HG03342 (cell line): ENCODE measurements around the gene NDFIP1.

Experiments used
- ATAC-seq: cut with Tn5 transposase; IDR thresholded peaks from one replicate; pipeline ENCODE4 v1.9.1; 2021; ENCODE audit warnings: mild to moderate bottlenecking, moderate library complexity; ENCODE audit not compliant: unreplicated experiment

Gene NDFIP1

GRCh38 chr5:142117579-142118151, 9.1 kb downstream of the NDFIP1 start:
- no peak for ATAC-seq

DNA sequence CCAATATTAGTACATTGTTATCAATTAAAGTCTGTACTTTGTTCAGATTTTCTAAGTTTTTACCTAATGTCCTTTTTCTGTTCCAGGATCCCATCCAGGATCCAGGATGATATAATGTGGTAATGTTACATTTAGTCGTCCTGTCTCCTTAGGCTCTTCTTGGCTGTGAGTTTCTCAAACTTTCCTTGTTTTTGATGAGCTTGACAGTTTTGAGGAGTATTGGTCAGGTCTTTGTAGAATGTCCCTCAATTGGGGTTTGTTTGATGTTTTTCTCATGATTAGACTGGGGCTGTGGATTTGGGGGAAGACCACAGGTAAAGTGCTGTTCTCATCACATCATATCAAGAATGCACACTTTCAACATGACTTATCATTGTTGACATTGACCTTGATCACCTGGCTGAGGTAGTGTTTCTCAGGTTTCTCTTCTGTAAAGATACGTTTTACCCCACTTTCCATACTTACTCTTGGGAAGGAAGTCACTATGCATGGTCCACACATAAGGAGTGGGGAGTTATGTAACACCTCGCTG, 9.6 kb downstream of the NDFIP1 start:
- no peak for ATAC-seq

- no peak for ATAC-seq
Observed at GRCh38 chr5:142119051-142119625, 10.6 kb downstream of the NDFIP1 start.

DNA sequence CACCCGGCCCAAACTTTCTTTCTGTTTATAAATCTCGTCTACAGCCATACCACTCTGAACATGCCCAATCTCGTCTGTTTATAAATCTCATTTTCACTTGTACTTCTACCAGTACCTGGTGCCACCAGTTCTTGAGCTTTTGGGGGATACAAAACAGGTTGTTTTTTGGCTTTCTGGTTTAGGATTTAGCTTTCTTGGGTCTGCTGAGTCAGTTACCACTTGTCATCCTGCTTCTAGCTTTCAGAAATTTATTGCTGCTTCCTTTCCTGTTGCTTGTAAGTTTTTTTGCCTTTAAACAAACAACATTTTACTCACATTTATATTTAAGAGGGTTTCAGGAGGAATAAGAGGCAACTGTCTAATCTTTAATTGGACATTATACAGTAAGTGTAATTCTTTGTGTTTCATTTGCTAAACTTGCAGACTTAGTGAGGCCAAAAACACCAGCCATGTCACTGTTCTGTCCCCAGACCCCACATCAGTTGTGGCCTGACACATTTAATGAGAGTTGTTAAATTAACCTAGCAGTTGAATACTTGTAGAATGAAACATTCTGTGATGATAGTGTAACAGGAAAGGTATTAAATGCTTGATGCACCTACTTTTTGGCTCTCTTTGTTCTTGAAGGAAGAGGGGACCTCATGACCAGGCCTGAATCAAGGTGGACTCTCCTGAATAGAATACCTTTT, 11.8 kb downstream of the NDFIP1 start:
- ATAC-seq: no peak

- ATAC-seq: no peak
Observed at GRCh38 chr5:142122121-142122520, 13.5 kb downstream of the NDFIP1 start.

- no peak for ATAC-seq
Observed at GRCh38 chr5:142125378-142125777, 16.8 kb downstream of the NDFIP1 start.

DNA sequence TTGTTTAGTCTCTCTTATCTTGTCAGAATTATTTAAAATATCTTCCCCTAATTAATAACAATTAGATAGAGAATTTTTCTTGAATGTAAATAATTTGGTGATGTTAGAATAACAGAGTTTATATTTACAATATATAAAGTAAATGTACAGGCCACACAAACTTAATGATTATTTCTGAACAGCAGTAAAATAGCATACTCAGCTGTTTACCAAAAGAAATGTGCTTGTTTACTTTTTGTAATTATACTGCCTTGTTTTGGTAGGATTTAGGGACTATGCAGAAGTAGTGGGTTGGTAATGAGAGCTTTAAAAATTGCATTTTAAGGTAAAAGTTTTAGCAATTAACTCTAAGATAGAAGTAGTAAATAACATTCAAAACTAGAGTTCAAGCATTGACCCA, 17.4 kb downstream of the NDFIP1 start:
- no peak for ATAC-seq

GRCh38 chr5:142128675-142129208, 20.2 kb downstream of the NDFIP1 start:
- ATAC-seq: no peak

- no peak for ATAC-seq
Observed at GRCh38 chr5:142129446-142130066, 21.0 kb downstream of the NDFIP1 start.

- no peak for ATAC-seq
Observed at GRCh38 chr5:142131394-142131793, 22.8 kb downstream of the NDFIP1 start.

DNA sequence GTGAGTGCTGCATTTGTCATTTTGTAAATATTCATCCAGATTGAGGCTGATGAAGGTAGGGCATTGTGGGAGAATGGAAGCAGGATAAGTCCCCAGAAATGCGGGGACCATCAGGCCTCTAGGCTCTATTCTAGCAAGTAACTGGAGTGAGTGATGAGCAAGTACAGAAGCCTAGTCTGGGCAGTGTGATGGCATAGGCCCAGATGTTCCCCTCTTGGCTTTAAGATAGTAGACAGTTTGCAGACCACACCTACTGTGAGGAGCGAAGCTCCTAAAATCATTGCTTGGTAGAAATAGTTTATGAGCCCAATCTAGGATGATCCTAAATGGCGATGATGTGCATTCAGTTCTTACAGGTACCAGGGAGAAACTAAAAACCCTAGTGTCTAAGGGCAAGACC, 24.3 kb downstream of the NDFIP1 start:
- ATAC-seq: no peak

- no peak for ATAC-seq
Observed at GRCh38 chr5:142133330-142134206, 25.0 kb downstream of the NDFIP1 start.

DNA sequence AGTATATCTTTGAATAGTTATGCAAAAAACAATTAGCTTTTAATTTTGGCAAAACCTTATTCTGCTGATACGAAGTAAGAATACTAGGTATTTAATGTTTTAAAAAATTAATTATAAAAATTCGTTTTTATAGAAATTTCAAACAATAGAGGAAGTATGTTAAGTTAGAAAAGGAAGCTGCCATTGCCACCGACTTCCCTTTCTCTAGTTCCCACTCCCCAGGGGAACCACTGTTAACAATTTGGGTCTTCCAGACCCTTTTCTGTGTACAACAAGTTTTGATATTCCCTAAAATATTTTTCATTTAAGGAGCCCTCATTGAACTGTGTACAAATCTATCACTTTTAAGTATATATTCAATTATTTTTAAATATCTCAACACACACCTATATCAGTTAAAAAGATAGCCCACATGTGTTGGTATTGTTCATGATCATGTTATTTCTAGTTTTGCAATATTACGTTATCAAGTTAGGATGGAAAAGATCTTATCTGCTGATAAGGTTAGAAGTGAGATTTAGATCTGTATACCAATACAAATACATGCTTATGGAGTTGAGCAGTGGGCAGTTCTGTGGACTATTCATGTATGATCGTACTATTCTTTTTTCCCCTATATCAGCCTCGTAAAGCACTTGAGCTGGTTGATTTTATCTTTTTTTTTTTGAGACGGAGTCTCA, 25.9 kb downstream of the NDFIP1 start:
- ATAC-seq: no peak

DNA sequence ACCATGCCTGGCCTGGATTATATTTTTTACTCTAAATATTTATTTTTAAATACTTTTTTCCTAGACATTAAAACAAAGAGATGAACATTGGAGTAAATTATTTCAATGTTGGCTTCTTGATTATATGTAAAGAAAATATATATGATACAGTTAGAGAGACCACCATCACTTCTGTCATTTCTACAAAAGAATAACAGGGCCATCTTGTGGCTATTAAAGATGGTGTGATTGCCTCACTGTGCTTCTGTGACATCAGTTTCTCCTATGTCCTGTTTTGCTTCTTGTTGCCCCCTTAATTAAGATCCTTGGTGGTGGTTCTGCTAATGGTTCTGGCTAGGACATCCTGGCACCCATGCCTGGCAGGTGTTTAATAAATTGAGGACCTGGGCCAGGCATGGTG, 32.9 kb downstream of the NDFIP1 start:
- ATAC-seq: no peak

DNA sequence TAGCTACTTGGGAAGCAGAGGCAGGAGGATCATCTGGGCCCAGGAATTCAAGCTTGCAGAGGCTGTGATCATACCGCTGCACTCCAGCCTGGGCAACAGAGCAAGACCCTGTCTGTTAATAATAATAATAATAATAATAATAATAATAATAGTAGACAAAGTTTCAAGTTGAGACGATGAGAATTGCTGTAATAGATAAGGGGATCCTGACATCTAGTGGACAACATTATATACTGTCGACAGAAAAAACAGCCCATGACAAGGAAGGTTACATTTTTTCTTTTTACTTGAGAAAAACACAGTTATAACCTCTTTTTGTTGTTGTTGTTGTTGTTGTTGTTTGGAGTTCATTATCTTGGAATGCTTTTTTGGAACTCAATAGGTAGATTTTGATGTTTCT, 35.3 kb downstream of the NDFIP1 start:
- ATAC-seq: no peak

DNA sequence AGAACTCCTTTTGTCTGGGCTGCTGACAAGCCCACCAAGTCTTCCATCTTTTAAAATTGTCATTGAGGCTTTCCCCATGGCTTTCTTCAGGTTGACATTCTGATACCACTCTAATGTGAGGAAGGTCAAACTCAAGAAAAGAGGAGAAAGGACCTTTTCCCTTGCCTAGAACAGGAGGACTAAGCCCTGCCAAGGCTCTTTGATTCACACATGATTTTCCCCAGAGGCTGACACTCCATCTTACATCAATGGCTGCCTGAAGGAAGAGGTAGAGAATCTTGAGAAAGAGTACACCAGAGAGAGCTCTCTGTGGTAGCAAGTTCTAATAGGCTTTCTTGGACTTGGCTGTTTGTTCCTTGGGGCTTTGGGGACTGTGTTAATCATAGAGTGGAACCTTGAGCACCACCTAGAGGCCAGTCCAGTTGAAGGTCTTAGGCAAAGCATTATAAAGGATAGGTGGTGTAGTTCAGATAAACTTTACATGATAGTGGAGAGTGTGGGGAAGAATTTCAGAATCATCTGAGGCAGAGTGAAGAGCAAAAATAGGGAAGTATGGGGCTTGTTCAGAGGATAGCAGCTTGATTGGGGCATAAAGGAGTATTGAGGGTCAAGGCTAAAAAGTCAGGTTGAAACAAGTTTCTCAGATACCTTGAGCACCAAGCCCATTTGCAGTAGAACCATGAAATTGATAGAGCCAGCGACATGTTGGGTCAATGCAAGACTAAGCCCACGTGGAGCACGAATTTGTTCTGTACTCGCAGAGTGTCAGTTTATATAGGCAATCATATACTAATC, 36.7 kb downstream of the NDFIP1 start:
- ATAC-seq: peak; percentile 81

GRCh38 chr5:142149363-142149762, 40.8 kb downstream of the NDFIP1 start:
- no peak for ATAC-seq

DNA sequence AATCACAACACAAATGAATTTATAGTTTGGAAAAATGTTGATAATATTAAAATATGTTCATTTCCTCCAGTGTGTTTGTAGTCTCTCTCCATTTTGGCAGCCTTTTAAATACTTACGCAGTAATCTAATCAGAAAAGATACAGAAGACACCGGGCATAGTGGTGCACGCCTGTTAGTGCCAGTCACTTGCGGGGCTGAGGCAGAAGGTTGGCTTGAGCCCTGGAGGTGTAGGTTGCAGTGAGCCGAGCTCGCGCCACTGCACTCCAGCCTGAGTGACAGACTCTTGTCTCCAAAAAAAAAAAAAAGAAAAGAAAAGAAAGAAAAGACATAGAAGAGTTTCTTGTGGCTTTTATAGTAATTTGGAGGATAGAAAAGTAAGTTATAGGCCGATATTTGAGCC, 41.9 kb downstream of the NDFIP1 start:
- ATAC-seq: no peak
